OCI-LY1 (cell line): ENCODE measurements around the gene ASGR1.

ENCODE experiments used
- H2AFZ ChIP-seq: fragments of 200-600 bp; sonication (generic), shearing (Covaris generic); 2 replicates; pipeline ENCODE4 v1.6.0; 2014; ENCODE audit warnings: antibody characterized with exemption, mild to moderate bottlenecking, low read length
- H3F3A ChIP-seq: fragments of 200-600 bp; sonication (generic), shearing (Covaris generic); 2 replicates; pipeline ENCODE4 v1.6.0; 2014; ENCODE audit warnings: mild to moderate bottlenecking, antibody characterized with exemption, low read length, moderate library complexity; ENCODE audit not compliant: insufficient read depth
- H3K27ac ChIP-seq: fragments of 200-600 bp; sonication (generic); 2 replicates; pipeline ENCODE4 v1.5.1; 2014; ENCODE audit warnings: low read length, mixed run types, mild to moderate bottlenecking, low read depth; ENCODE audit not compliant: poor library complexity, severe bottlenecking
- H3K27me3 ChIP-seq: fragments of 200-600 bp; sonication (generic); 2 replicates; pipeline ENCODE4 v1.6.0; 2014; ENCODE audit warnings: antibody characterized with exemption, mild to moderate bottlenecking, low read length, moderate library complexity; ENCODE audit not compliant: insufficient read depth
- H3K36me3 ChIP-seq: fragments of 200-600 bp; sonication (generic); 2 replicates; pipeline ENCODE4 v1.6.1; 2014; ENCODE audit warnings: mild to moderate bottlenecking, antibody characterized with exemption, low read length, moderate library complexity, mixed read lengths; ENCODE audit not compliant: insufficient read depth
- H3K4me1 ChIP-seq: fragments of 200-600 bp; sonication (generic); 2 replicates; pipeline ENCODE4 v1.5.1; 2014; ENCODE audit warnings: mild to moderate bottlenecking, low read length, moderate library complexity; ENCODE audit not compliant: insufficient read depth, severe bottlenecking
- H3K4me2 ChIP-seq: fragments of 200-600 bp; sonication (generic), shearing (Covaris generic); 2 replicates; pipeline ENCODE4 v1.6.1; 2014; ENCODE audit warnings: low read length
- H3K4me3 ChIP-seq: fragments of 200-600 bp; sonication (generic); 2 replicates; pipeline ENCODE4 v1.5.1; 2014; ENCODE audit warnings: low read length, low read depth, mild to moderate bottlenecking, mixed read lengths; ENCODE audit not compliant: poor library complexity, severe bottlenecking
- H3K79me2 ChIP-seq: fragments of 200-600 bp; shearing (Covaris generic); 2 replicates; pipeline ENCODE4 v1.6.1; 2016; ENCODE audit warnings: mixed run types, low read length, mixed read lengths; ENCODE audit not compliant: insufficient read depth
- H3K9ac ChIP-seq: fragments of 200-600 bp; sonication (generic), shearing (Covaris generic); 2 replicates; pipeline ENCODE4 v1.6.1; 2014; ENCODE audit warnings: mild to moderate bottlenecking, low read length, mixed read lengths
- H3K9me2 ChIP-seq: fragments of 200-600 bp; sonication (generic), shearing (Covaris generic); 2 replicates; pipeline ENCODE4 v1.6.1; 2014; ENCODE audit warnings: low read depth, mild to moderate bottlenecking, low read length, mixed read lengths
- H3K9me3 ChIP-seq: fragments of 200-600 bp; shearing (Covaris generic); 2 replicates; pipeline ENCODE4 v1.6.1; 2014; ENCODE audit warnings: low read length, mixed read lengths
- H4K20me1 ChIP-seq: fragments of 200-600 bp; sonication (generic), shearing (Covaris generic); 2 replicates; pipeline ENCODE4 v1.6.0; 2016; ENCODE audit warnings: mild to moderate bottlenecking, low read length; ENCODE audit not compliant: insufficient read depth
- EZH2 ChIP-seq: fragments of 200-600 bp; sonication (generic), shearing (Covaris generic); IDR thresholded peaks from 2 replicates; pipeline ENCODE4 v1.8.0; 2017; ENCODE audit warnings: borderline replicate concordance, mixed run types, mild to moderate bottlenecking, antibody characterized with exemption, low read length, moderate library complexity, mixed read lengths
- TF ChIP-seq, protein P1 (sequence below): fragments of 200-600 bp; sonication (generic), shearing (Covaris generic); IDR thresholded peaks from 2 replicates; pipeline ENCODE4 v1.5.1; 2017; ENCODE audit warnings: mild to moderate bottlenecking, antibody characterized with exemption, low read length, moderate library complexity, mixed read lengths

Gene ASGR1

DNA sequence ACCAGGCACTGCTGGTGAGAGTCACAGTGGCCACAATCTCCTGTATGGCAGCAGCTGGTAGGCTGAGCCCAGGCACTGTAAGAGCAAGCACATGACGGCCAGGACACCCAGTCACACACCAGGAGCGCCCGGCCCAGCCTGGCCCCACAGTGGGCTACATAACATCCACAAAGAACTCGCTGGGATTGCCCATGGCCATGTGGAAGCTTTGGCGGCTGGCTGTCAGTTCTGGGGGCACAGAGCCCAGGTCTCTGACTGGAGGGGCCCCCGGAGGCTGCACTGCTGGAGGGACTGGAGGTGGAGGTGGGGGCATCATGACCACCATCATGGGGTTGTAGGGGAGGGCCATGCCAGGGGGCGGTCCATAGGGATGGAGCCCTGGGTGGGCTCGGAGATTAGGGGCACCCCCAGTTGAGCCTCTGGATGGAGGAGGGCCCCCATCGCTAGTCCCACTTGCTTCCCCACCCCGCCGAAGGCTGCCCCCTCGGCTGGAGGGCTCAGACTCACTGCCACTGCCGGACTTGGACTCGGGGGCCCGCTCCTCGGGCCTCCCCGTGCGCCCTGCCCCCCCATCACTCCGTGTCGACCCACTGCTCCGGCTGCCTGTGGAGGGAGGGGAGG is 46.7 kb upstream of the ASGR1 start:
- Histone ChIP-seq H4K20me1 (no peaks in the 10 kb centered on the region), H3F3A (no peaks in the 10 kb centered on the region; the same call in 1 of the 2 replicates), H3K9ac (no peak overlapping the region), H3K9me2 (no peaks in the 10 kb centered on the region), H3K36me3 (peaks cover 94% of the 10 kb centered on the region), H3K4me1 (peaks cover under 1% of the 10 kb centered on the region), H3K79me2 (no peaks in the 10 kb centered on the region), H3K27me3 (no peaks in the 10 kb centered on the region), H2AFZ (no peak overlapping the region), H3K4me2 (no peak overlapping the region), H3K4me3 (no peak overlapping the region), H3K9me3 (no peaks in the 10 kb centered on the region), H3K27ac (no peak overlapping the region)
- TF ChIP-seq, protein P1, sequence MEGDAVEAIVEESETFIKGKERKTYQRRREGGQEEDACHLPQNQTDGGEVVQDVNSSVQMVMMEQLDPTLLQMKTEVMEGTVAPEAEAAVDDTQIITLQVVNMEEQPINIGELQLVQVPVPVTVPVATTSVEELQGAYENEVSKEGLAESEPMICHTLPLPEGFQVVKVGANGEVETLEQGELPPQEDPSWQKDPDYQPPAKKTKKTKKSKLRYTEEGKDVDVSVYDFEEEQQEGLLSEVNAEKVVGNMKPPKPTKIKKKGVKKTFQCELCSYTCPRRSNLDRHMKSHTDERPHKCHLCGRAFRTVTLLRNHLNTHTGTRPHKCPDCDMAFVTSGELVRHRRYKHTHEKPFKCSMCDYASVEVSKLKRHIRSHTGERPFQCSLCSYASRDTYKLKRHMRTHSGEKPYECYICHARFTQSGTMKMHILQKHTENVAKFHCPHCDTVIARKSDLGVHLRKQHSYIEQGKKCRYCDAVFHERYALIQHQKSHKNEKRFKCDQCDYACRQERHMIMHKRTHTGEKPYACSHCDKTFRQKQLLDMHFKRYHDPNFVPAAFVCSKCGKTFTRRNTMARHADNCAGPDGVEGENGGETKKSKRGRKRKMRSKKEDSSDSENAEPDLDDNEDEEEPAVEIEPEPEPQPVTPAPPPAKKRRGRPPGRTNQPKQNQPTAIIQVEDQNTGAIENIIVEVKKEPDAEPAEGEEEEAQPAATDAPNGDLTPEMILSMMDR, result no peak
- no peak for TF ChIP-seq EZH2

DNA sequence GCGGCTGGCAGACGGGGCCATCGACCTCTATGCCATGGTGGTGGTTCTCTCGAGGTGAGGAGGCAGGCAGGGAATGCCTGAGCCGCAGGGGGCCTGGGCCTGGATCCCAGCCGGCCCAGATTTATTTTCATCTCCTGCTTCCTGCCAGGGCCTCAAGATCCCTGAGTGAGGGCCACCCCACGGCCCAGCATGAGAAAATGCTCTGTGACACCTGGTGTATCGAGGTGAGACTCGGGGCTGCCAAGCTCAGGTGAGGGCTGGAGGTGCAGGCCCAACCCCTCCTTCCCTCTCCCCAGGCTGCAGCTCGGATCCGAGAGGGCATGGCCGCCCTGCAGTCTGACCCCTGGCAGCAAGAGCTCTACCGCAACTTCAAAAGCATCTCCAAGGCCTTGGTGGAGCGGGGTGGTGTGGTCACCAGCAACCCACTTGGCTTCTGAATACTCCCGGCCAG is 45.5 kb upstream of the ASGR1 start:
- Histone ChIP-seq H3K4me1 (peaks cover 7% of the 10 kb centered on the region), H3K9ac (no peak overlapping the region), H2AFZ (no peak overlapping the region), H3K27ac (no peak overlapping the region), H3K4me2 (no peak overlapping the region), H3K9me3 (no peaks in the 10 kb centered on the region), H4K20me1 (no peaks in the 10 kb centered on the region), H3K4me3 (no peak overlapping the region), H3K9me2 (no peaks in the 10 kb centered on the region), H3K79me2 (no peaks in the 10 kb centered on the region), H3K27me3 (no peaks in the 10 kb centered on the region), H3K36me3 (peaks cover 83% of the 10 kb centered on the region), H3F3A (no peaks in the 10 kb centered on the region; the same call in 1 of the 2 replicates)
- TF ChIP-seq, protein P1, result no peak
- no peak for TF ChIP-seq EZH2

DNA sequence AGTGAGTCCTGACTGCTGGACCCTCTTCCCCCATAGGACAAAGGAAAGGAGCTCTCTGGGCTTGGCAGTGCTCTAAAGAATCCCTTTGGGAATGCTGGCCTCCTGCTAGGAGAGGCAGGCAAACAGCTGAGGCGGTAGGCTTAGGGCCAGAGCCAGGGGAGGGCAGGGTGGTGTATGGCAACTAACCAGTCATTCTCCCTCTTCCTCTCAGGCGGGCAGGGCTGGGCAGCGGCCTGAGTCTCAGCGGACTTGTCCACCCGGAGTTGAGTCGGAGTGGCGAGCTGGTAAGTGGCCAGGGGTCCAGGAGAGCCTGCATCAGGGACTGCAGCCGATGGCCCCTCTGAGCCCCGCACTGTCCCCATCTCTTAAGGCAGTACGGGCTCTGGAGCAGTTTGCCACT is 44.9 kb upstream of the ASGR1 start:
- Histone ChIP-seq H3K4me2 (no peak overlapping the region), H3K9me3 (no peaks in the 10 kb centered on the region), H3K27me3 (no peaks in the 10 kb centered on the region), H3K9me2 (no peaks in the 10 kb centered on the region), H3K79me2 (no peaks in the 10 kb centered on the region), H3K36me3 (peaks cover 77% of the 10 kb centered on the region), H3K4me3 (no peak overlapping the region), H3K27ac (no peak overlapping the region), H3K4me1 (peaks cover 12% of the 10 kb centered on the region), H2AFZ (no peak overlapping the region), H3K9ac (no peak overlapping the region), H3F3A (no peaks in the 10 kb centered on the region; the same call in 1 of the 2 replicates), H4K20me1 (no peaks in the 10 kb centered on the region)
- no peak for TF ChIP-seq EZH2
- TF ChIP-seq, protein P1, result no peak
